Ovary (tissue), 9 donors: ENCODE results near the gene LAMP5. TPM values are rescaled to one million over a fixed set of nuclear protein-coding genes. Genes with fewer than 3 reads are reported as not detected.

ENCODE experiments used
- DNase-seq, 5 donors: peaks; one replicate each; pipeline ENCODE4 v3.0.0-alpha.2; 2019 to 2020
- H3K27ac ChIP-seq, 2 donors: fragments of 200-600 bp; one replicate each; pipeline versions ENCODE4 v1.5.1 to v1.8.0; 2019 to 2022
- H3K27me3 ChIP-seq: fragments of 200-600 bp; one replicate; pipeline ENCODE4 v1.8.0; 2022
- H3K36me3 ChIP-seq: fragments of 200-600 bp; sonication (generic); one replicate; pipeline ENCODE4 v1.5.1; 2019
- H3K4me1 ChIP-seq: one replicate; pipeline ENCODE4 v1.8.1; 2013; ENCODE audit warnings: mild to moderate bottlenecking, moderate library complexity; ENCODE audit not compliant: insufficient read depth
- H3K4me3 ChIP-seq: fragments of 200-600 bp; sonication (generic); one replicate; pipeline ENCODE4 v1.5.1; 2017
- H3K9me3 ChIP-seq, 2 donors: fragments of 200-600 bp in 1 of 2; sonication (generic) in 1 of 2; one replicate each; pipeline versions ENCODE4 v1.5.1 to v1.8.1; 2013 to 2019; ENCODE audit warnings: mild to moderate bottlenecking in 1 of 2, moderate library complexity in 1 of 2
- EP300 ChIP-seq: sonication (generic); formaldehyde crosslinking; IDR thresholded peaks from one replicate; pipeline ENCODE4 v1.6.1; 2017; ENCODE audit warnings: antibody characterized with exemption
- POLR2A ChIP-seq: fragments of 450-650 bp; IDR thresholded peaks from one replicate; pipeline ENCODE4 v1.6.1; 2017; ENCODE audit warnings: antibody characterized with exemption, mild to moderate bottlenecking, moderate library complexity
- WGBS, 3 donors: extraction: QIAGEN DNeasy Blood & Tissue Kit in 1 of 3; methylation state at CpG; one replicate each; pipeline versions ENCODE4 v1.1.5 to v1.1.7; 2013 to 2017; 5-methylcytosine and 5-hydroxymethylcytosine counted together
- intact Hi-C, 4 donors: fragments of 100-400 bp; cut with DNase I; formaldehyde crosslinking; loops; one replicate each; pipeline versions ENCODE4 v1.11.0 to v1.15.1; 2022 to 2023
- polyA plus RNA-seq, 2 donors: library from polyadenylated mRNA; stranded (reverse); fragments of 200-250 nt in 1 of 2; fragments of 350-450 nt in 1 of 2; fragmentation: Illumina TruSeq in 1 of 2; extraction: RNeasy Lipid Tissue Mini Kit (QIAGEN cat#74804) in 1 of 2; gene quantifications; one replicate each; pipeline ENCODE4 v1.2.3, GENCODE V29; 2013 to 2014
- total RNA-seq, 7 donors: library from RNA; depleted of rRNA in 2 of 7; stranded (reverse); fragments of >200 nt in 2 of 7; fragmentation: NEBNext Ultra II Directional in 3 of 7; extraction: Animal tissue kit (Norgen Biotek cat#: 25700) in 3 of 7; gene quantifications; one replicate each; pipeline versions ENCODE4 v1.1.0 to v1.2.4, GENCODE V29; 2016 to 2023
- TF ChIP-seq, protein P1 (sequence below), 3 donors: fragments of 450-650 bp in 2 of 3; fragments of 200-600 bp in 1 of 3; IDR thresholded peaks; one replicate each; pipeline versions ENCODE4 v1.5.1 to v1.8.0; 2016 to 2022; ENCODE audit warnings: antibody characterized with exemption in 3 of 3, mild to moderate bottlenecking in 1 of 3
- donor health status: DM: no; HTN: no; CAD: no; lungs with moderate emphysema.
- donor health status: DM: no; HTN: no; CAD: no.
- donor health status: Bipolar disorder and iron deficiency.
- donor health status: DM: yes; HTN: yes; CAD: no.
- donor health status: DM: no; HTN: no; CAD: no.
- donor health status: DM: yes; HTN: yes; CAD: no.

LAMP5 gene
- total and polyA plus RNA-seq, 9 donors, result 0.91 to 39.5 (median 5.2) TPM

DNA sequence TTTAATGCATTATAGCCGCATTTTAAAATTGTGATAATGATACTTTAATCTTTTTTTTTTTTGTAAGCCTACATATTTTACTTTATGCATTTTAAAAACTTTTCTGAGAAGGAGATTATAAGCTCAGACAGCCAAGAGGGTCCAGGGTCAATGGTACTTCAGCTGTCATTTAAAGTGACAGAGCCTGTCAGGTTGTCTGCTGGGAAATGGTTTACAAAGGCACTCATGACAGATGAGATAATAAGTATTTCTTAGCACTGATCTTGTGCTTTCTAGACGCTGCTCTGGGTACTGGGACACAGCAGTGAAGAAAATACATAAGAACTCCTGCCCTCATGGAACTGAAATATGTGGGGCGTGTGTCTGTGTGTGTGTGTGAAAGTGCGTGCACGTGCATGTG lies 19.6 kb downstream of the LAMP5 start:
- Histone ChIP-seq H3K36me3 (no peaks in the 10 kb centered on the region), H3K4me1 (no peaks in the 10 kb centered on the region), H3K27me3 (no peaks in the 10 kb centered on the region), H3K27ac (no peak overlapping the region), H3K9me3 (no peaks in the 10 kb centered on the region), H3K4me3 (no peak overlapping the region)
- TF ChIP-seq, protein P1, sequence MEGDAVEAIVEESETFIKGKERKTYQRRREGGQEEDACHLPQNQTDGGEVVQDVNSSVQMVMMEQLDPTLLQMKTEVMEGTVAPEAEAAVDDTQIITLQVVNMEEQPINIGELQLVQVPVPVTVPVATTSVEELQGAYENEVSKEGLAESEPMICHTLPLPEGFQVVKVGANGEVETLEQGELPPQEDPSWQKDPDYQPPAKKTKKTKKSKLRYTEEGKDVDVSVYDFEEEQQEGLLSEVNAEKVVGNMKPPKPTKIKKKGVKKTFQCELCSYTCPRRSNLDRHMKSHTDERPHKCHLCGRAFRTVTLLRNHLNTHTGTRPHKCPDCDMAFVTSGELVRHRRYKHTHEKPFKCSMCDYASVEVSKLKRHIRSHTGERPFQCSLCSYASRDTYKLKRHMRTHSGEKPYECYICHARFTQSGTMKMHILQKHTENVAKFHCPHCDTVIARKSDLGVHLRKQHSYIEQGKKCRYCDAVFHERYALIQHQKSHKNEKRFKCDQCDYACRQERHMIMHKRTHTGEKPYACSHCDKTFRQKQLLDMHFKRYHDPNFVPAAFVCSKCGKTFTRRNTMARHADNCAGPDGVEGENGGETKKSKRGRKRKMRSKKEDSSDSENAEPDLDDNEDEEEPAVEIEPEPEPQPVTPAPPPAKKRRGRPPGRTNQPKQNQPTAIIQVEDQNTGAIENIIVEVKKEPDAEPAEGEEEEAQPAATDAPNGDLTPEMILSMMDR (IDR thresholded peaks at IDR 0.05), result no peak
- no peak for TF ChIP-seq POLR2A
- TF ChIP-seq EP300, result no peak
- intact Hi-C loops, result no loop called here
- 91 to 93% (median 91%) methylated on average over 5 of the region's 5 CpGs for WGBS, 3 donors
- DNase-seq, result no peak

DNA sequence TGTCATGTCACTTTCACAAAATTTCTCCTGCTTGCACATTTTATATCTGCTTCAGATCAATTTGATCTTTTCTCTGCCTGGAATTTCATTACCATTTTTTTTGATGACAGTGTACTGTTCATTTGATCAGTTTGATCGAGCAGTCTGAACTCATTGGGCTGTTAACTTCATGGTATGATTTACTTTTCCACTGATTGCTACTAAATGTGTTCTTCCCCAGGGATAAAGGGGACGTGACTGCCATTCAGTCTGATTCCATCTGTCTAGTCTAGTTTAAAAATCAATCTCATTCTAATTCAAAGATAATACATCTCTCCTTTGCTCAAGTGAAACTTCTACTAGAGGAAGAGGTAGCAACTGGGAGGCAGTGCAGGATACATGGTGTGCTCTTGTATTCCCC lies 21.1 kb downstream of the LAMP5 start:
- Histone ChIP-seq H3K36me3 (no peaks in the 10 kb centered on the region), H3K27me3 (no peaks in the 10 kb centered on the region), H3K4me3 (no peak overlapping the region), H3K27ac (no peak overlapping the region), H3K4me1 (no peaks in the 10 kb centered on the region), H3K9me3 (no peaks in the 10 kb centered on the region)
- TF ChIP-seq POLR2A (no peak), EP300 (no peak)
- TF ChIP-seq, protein P1 (IDR thresholded peaks at IDR 0.05), result no peak
- intact Hi-C loops, result no loop called here
- DNase-seq, result no peak
- WGBS, 3 donors, result 92% methylated on average over 2 of the region's 2 CpGs

DNA sequence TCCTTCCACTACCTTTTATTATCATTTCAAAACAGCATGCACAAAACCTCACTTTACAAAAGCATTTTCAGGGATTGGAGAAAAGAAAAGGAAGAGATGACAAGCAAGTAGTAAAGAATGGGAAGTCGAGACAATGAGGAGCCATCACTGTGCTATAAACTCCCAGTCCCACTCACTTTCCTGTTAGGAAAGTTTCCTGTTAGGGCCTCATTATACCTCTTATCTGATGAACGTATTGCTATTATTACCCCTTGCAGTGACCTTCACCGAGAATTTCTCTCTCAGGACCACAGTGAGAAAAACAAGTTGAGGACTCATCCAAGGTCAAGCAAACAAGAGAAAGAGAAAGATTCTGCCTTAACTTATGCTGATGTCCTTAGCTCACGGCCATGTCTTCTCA lies 28.8 kb downstream of the LAMP5 start:
- Histone ChIP-seq H3K36me3 (no peaks in the 10 kb centered on the region), H3K9me3 (no peaks in the 10 kb centered on the region), H3K27ac (no peak overlapping the region), H3K27me3 (no peaks in the 10 kb centered on the region), H3K4me3 (no peak overlapping the region), H3K4me1 (peaks cover 8% of the 10 kb centered on the region)
- intact Hi-C loops, result no loop called here
- WGBS, 3 donors, result 8 to 26% (median 12%) methylated on average over 4 of the region's 4 CpGs
- no peak for DNase-seq
- TF ChIP-seq, protein P1 (IDR thresholded peaks at IDR 0.05), result no peak
- no peak for TF ChIP-seq POLR2A

DNA sequence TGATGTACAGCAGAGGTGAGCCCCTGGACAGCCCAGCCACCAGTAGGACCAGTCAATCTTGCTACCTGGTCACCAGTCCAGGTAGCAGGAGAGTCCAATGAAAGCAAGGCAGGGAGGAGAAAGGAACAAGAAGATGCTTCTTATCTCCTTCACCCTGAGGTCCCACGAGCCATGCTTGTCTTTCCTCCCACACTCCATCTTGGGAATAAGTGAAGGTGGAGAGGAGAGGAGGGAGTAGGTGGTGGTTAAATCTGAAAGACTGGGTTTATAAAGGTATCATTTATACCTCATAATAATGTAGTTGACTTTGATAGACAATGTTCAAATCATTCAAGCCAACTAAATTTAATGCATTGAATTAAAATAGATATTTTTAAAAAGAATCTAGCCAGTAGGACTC lies 35.9 kb downstream of the LAMP5 start:
- 89 to 93% (median 90%) methylated on average over 1 of the region's 1 CpG for WGBS, 3 donors
- Histone ChIP-seq H3K27me3 (no peaks in the 10 kb centered on the region), H3K27ac (no peak overlapping the region), H3K9me3 (no peaks in the 10 kb centered on the region), H3K4me3 (no peak overlapping the region), H3K36me3 (no peaks in the 10 kb centered on the region), H3K4me1 (no peaks in the 10 kb centered on the region)
- no peak for DNase-seq
- intact Hi-C loops, result no loop called here
- no peak for TF ChIP-seq EP300
- TF ChIP-seq, protein P1 (IDR thresholded peaks at IDR 0.05), result no peak
- no peak for TF ChIP-seq POLR2A

DNA sequence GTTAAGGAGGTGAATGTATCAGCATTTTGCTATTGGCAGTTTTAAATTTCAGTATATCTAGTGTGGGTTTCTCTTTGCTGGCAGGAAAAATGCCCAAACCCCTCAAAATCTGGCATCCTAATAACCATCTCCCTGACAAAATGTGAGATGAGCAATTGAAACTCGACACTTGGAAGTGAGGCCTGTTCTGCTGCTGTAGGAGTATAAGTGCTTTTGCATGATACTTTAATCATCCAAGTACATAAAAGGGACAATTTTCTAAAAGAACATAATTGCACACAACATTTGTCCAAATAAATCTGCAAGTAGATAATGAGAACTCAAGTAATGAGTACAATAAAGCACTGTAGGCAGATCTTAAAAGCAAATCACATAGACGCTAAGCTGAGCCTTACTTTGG lies 36.5 kb downstream of the LAMP5 start:
- DNase-seq, result no peak
- Histone ChIP-seq H3K36me3 (no peaks in the 10 kb centered on the region), H3K4me3 (no peak overlapping the region), H3K27ac (no peak overlapping the region), H3K9me3 (no peaks in the 10 kb centered on the region), H3K4me1 (no peaks in the 10 kb centered on the region), H3K27me3 (no peaks in the 10 kb centered on the region)
- 72 to 82% (median 79%) methylated on average over 2 of the region's 2 CpGs for WGBS, 3 donors
- TF ChIP-seq POLR2A (no peak), EP300 (no peak)
- TF ChIP-seq, protein P1 (IDR thresholded peaks at IDR 0.05), result no peak
- intact Hi-C loops, result no loop called here
